ENCODE results near the gene BLVRA. TPM values are rescaled to one million over a fixed set of nuclear protein-coding genes. Genes with fewer than 3 reads are reported as not detected.
A peak's percentile ranks its signal among the peaks of the same experiment; 100 is the strongest.
"Not testable (repeated sequence)": the region's sequence is repeated elsewhere in the genome, so short reads cannot be mapped to it uniquely, and the experiment has no call there.

BLVRA gene
- total RNA-seq, 1 donor from 2014 or later, result 22.4 TPM

DNA sequence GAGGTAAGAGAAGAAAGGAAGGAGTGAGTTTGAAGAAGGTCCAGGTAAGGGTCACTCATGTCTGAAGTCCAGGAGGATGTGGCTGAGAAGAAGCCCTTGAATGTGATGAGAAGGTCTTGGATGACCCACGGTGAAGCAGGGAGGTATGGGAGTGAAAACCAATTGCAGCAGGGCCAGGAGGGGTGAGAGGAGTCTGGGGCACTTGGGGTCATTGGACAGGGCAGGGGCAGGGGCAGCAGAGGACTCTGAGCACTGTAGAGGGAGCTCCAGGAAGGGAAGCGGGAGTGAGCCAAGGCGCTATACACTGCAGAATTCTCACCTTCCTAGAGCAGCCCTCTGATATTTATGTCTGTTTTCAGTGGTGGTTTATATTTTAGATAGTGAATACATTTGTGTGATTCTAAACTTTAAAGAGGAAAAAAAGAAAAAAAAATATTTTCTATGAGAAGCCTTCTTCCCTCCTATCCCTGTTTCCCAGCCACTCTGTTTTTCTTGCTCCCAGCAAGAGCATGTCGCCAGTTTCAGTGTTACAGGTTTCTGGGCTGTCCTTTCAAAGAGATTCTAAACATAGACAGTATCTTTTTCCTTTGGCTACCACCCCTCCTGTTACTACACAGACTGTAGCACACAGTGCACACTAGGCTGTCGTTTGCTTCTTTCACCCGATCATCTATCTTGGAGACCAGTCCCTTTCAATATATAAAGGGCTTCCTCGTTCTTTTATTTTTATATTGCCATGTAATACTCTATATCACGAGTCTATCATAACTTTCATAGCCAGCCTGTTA lies 24.5 kb downstream of the BLVRA start:
- no peak for DNase-seq (ENCODE audit: low spot score, unreplicated experiment)
- Mint-ChIP-seq H3K27me3 (no peaks in the 10 kb centered on the region), H3K4me1 (ENCODE audit: low read depth) (no peaks in the 10 kb centered on the region), H3K27ac (no peak overlapping the region), H3K4me3 (ENCODE audit: low read depth) (no peak overlapping the region), H3K36me3 (ENCODE audit: insufficient read depth) (peaks cover 13% of the 10 kb centered on the region), H3K9me3 (ENCODE audit: low read depth) (peaks cover 3% of the 10 kb centered on the region)
- TF ChIP-seq, protein P1, sequence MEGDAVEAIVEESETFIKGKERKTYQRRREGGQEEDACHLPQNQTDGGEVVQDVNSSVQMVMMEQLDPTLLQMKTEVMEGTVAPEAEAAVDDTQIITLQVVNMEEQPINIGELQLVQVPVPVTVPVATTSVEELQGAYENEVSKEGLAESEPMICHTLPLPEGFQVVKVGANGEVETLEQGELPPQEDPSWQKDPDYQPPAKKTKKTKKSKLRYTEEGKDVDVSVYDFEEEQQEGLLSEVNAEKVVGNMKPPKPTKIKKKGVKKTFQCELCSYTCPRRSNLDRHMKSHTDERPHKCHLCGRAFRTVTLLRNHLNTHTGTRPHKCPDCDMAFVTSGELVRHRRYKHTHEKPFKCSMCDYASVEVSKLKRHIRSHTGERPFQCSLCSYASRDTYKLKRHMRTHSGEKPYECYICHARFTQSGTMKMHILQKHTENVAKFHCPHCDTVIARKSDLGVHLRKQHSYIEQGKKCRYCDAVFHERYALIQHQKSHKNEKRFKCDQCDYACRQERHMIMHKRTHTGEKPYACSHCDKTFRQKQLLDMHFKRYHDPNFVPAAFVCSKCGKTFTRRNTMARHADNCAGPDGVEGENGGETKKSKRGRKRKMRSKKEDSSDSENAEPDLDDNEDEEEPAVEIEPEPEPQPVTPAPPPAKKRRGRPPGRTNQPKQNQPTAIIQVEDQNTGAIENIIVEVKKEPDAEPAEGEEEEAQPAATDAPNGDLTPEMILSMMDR (IDR thresholded peaks at IDR 0.05; ENCODE audit: unreplicated experiment), result no peak

DNA sequence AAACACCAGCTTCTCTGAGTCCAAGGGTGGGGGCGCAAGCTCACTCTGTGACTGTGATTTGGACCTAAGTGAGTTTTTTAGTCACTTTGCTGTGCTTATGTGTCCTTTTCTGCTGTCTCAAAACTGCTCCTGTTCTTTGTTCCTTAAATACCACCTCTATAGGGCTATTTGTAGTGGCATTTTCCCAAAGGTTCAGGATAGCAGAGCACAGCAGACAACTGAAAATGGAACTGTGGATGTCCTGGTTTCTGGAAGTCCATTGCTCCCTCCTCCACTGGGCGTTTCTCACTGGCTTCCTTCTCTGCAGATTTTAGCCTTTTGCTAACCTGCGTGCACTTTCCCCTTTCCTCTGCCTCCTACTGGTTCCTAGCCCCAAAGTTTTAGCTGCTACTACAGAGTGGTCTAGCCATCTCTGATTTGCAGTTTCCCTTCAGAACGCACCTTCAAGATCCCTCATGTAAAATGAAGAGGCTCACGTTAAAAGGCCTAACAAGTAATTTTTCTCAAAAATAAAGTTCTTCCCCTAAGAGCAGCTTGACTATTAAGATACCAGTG lies 25.6 kb downstream of the BLVRA start:
- Mint-ChIP-seq H3K4me3 (ENCODE audit: low read depth) (no peak overlapping the region), H3K27ac (no peak overlapping the region), H3K9me3 (ENCODE audit: low read depth) (peaks cover 1% of the 10 kb centered on the region), H3K27me3 (no peaks in the 10 kb centered on the region), H3K4me1 (ENCODE audit: low read depth) (no peaks in the 10 kb centered on the region), H3K36me3 (ENCODE audit: insufficient read depth) (peaks cover 10% of the 10 kb centered on the region)
- no peak for DNase-seq (ENCODE audit: low spot score, unreplicated experiment)
- TF ChIP-seq, protein P1 (IDR thresholded peaks at IDR 0.05; ENCODE audit: unreplicated experiment), result no peak

DNA sequence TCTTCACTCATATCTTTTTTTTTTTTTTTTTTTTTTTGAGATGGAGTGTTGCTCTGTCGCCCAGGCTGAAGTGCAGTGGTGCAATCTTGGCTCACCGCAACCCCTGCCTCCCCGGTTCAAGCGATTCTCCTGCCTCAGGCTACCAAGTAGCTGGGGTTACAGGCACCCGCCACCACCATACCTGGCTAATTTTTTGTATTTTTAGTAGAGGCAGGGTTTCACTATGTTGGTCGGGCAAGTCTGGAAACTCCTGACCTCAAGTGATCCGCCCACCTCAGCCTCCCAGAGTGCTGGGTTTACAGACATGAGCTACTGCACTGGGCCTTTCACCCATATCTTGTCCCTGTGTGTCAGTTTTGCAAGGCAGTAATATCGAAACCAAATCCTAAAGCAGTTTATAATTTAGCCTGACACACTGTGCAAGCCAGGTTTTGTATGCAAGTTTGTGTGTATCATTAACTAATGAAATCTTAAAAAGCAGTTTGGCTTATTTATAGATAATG lies 26.2 kb downstream of the BLVRA start:
- not testable (repeated sequence) for H3K27me3 Mint-ChIP-seq; H3K4me1 Mint-ChIP-seq (ENCODE audit: low read depth); DNase-seq (ENCODE audit: low spot score, unreplicated experiment); H3K9me3 Mint-ChIP-seq (ENCODE audit: low read depth); H3K27ac Mint-ChIP-seq; H3K4me3 Mint-ChIP-seq (ENCODE audit: low read depth); H3K36me3 Mint-ChIP-seq (ENCODE audit: insufficient read depth)

DNA sequence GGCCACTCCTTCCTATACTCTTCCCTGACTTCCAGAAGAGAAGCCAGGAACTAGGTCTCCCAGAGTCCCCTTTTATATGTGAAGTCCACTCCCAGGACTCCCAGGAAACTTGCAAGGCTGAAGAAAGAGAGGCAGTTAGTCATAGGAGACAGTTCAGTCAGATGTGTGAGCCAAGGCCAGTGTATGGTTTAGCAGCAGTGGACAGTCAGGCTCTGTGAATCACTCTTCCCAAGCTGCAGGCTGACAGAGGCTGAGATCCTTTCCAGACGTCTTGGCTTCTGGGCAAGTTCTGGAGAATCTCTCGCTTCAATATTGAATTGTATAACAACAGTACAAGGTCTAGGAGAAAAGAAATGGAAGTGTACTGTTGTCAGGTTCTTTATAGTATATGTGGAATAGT lies 26.9 kb downstream of the BLVRA start:
- Mint-ChIP-seq H3K4me1 (ENCODE audit: low read depth) (no peaks in the 10 kb centered on the region), H3K27ac (peak overlapping the region; percentile 54), H3K9me3 (ENCODE audit: low read depth) (no peaks in the 10 kb centered on the region), H3K4me3 (ENCODE audit: low read depth) (no peak overlapping the region), H3K27me3 (no peaks in the 10 kb centered on the region), H3K36me3 (ENCODE audit: insufficient read depth) (peaks cover 6% of the 10 kb centered on the region)
- TF ChIP-seq, protein P1 (IDR thresholded peaks at IDR 0.05; ENCODE audit: unreplicated experiment), result no peak
- no peak for DNase-seq (ENCODE audit: low spot score, unreplicated experiment)

DNA sequence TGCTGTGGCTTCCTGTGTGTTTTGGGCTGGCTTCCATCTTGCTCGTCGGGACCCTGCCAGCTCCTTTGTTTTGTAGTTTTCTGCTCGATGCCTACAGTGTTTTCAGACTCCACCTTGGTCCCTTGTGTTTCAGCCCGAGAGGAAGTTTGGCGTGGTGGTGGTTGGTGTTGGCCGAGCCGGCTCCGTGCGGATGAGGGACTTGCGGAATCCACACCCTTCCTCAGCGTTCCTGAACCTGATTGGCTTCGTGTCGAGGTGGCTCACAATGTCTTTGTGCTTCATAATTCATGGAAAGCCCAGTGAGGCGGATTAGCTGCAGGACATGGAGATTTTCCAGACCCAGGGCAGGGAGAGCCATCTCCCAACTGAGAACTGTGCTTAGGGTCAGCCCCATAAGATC lies 29.3 kb downstream of the BLVRA start:
- Mint-ChIP-seq H3K9me3 (ENCODE audit: low read depth) (no peaks in the 10 kb centered on the region), H3K27me3 (no peaks in the 10 kb centered on the region), H3K4me3 (ENCODE audit: low read depth) (no peak overlapping the region), H3K27ac (no peak overlapping the region), H3K4me1 (ENCODE audit: low read depth) (no peaks in the 10 kb centered on the region), H3K36me3 (ENCODE audit: insufficient read depth) (peaks cover 3% of the 10 kb centered on the region)
- no peak for DNase-seq (ENCODE audit: low spot score, unreplicated experiment)
- TF ChIP-seq, protein P1 (IDR thresholded peaks at IDR 0.05; ENCODE audit: unreplicated experiment), result no peak

Data from progenitor cell of endocrine pancreas (in vitro differentiated cells).